H7 (cell line): ENCODE measurements around the gene GPR42. TPM values are rescaled to one million over a fixed set of nuclear protein-coding genes. Genes with fewer than 3 reads are reported as not detected.

Source experiments
- DNase-seq: peaks from one replicate; pipeline ENCODE4 v3.0.0; 2012
- H3K27me3 ChIP-seq: 2 replicates; pipeline ENCODE4 v1.6.0; 2011; ENCODE audit warnings: mild to moderate bottlenecking, low read length; ENCODE audit not compliant: control insufficient read depth, insufficient read depth
- H3K36me3 ChIP-seq: replicated peaks from 2 replicates; pipeline ENCODE4 v1.5.1; 2011; ENCODE audit warnings: low read length; ENCODE audit not compliant: control insufficient read depth, insufficient read depth
- H3K4me3 ChIP-seq: 2 replicates; pipeline ENCODE4 v1.5.1; 2011; ENCODE audit warnings: low read depth, mild to moderate bottlenecking, control low read depth, low read length, moderate library complexity; ENCODE audit not compliant: insufficient read depth
- total RNA-seq: library from RNA; depleted of rRNA; stranded (reverse); fragments of >200 nt; shearing (Covaris generic); gene quantifications from 2 replicates; pipeline ENCODE4 v1.2.3, GENCODE V29; 2014; rRNA removed

Gene GPR42
- total RNA-seq, 1 experiment from 2014 or later = not detected

DNA sequence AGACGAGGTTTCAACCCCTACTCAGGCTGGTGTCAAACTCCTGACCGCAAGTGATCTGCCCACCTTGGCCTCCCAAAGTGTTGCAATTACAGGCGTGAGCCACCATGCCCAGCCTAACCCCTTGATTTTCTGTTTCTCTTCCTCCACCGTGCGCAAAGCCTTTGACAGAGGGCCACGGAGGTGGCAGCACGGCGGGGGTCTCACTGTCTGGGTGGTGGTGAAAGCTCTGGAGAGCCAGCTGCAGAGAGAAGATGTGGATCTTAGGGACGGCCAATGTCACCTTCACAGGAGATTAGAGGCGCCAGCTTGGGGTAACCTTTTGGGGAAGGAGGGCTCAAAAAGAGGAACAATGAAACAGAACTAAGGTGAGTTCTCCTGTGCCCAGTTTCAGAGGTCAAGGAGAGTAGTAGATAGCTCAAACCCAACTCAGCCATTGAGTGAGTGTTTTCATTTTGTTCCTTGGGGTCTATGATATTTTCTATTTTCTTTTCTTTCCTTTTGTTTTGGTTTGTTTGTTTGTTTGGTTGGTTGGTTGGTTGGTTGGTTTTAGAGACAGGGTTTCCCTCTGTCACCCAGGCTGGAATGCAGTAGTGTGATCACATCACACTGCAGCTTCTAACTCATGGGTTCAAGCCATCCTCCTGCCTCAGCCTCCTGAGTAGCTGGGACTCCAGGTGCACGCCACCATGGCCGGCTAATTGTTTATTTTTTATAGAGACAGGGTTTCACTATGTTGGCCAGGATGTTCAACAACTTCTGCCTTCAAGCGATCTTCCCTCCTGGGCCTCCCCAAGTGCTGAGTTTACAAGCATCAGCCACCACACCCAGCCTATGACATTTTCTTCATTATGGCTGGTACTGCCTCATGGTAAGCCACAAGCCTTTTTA lies 37.7 kb downstream of the GPR42 start:
- Histone ChIP-seq H3K4me3 (no peak overlapping the region), H3K27me3 (no peaks in the 10 kb centered on the region), H3K36me3 (no peaks in the 10 kb centered on the region)
- DNase-seq = no peak

GRCh38 chr19:35409191-35409590 lies 38.3 kb downstream of the GPR42 start:
- Histone ChIP-seq H3K36me3 (no peaks in the 10 kb centered on the region), H3K27me3 (no peaks in the 10 kb centered on the region), H3K4me3 (no peak overlapping the region)
- no peak for DNase-seq

- H3K27me3 ChIP-seq = no peaks in the 10 kb centered on the region
- H3K36me3 ChIP-seq = no peaks in the 10 kb centered on the region
- no peak for DNase-seq
- H3K4me3 ChIP-seq = no peak overlapping the region
Measured at GRCh38 chr19:35410487-35410886, 39.6 kb downstream of the GPR42 start.

- no peak overlapping the region for H3K4me3 ChIP-seq
- DNase-seq = no peak
- no peaks in the 10 kb centered on the region; the same call in 1 of the 2 replicates for H3K27me3 ChIP-seq
- H3K36me3 ChIP-seq = no peaks in the 10 kb centered on the region
Measured at GRCh38 chr19:35414442-35414841, 43.6 kb downstream of the GPR42 start.

DNA sequence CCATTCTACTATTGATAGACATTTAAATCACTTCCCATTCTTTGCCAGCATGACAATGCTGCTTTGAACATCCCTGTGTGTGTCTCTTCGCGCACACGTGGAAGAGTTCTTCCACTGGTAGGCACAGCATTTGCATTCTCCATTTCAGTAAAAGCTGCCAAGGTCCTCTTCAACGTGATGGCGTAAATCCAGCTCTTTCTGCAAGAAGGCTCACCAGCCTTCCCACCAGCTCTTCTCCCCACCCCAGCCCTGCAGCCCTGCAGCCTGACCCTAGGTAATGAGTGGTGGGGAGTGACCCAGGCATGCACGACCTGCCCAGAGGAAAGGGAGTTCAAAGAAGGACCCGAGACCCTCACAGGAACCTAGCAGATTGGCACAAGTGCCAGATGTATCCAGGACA lies 45.5 kb downstream of the GPR42 start:
- no peak for DNase-seq
- no peaks in the 10 kb centered on the region for H3K36me3 ChIP-seq
- no peak overlapping the region for H3K4me3 ChIP-seq
- H3K27me3 ChIP-seq = no peaks in the 10 kb centered on the region; the same call in 1 of the 2 replicates

DNA sequence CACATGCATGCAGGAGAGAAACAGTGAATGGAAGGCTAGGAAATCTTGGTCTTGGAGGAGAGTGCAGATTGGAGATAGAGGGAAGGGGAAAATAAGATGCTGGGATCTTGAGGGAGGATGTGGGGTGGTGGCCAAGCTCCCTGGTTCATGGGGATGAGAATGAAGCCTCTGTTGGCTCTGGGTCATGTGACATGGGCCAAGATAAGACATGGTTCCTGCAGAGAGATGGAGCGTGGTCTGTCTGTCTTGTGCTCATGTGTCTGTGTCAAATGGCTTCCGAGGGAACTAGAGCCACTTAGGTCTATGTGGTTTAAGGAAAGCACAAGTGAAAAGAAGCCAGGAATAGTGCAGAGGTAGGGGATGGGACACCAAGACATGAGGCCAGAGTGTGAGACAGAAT lies 46.4 kb downstream of the GPR42 start:
- DNase-seq = no peak
- H3K36me3 ChIP-seq = no peaks in the 10 kb centered on the region
- no peaks in the 10 kb centered on the region; the same call in 1 of the 2 replicates for H3K27me3 ChIP-seq
- H3K4me3 ChIP-seq = no peak overlapping the region

DNA sequence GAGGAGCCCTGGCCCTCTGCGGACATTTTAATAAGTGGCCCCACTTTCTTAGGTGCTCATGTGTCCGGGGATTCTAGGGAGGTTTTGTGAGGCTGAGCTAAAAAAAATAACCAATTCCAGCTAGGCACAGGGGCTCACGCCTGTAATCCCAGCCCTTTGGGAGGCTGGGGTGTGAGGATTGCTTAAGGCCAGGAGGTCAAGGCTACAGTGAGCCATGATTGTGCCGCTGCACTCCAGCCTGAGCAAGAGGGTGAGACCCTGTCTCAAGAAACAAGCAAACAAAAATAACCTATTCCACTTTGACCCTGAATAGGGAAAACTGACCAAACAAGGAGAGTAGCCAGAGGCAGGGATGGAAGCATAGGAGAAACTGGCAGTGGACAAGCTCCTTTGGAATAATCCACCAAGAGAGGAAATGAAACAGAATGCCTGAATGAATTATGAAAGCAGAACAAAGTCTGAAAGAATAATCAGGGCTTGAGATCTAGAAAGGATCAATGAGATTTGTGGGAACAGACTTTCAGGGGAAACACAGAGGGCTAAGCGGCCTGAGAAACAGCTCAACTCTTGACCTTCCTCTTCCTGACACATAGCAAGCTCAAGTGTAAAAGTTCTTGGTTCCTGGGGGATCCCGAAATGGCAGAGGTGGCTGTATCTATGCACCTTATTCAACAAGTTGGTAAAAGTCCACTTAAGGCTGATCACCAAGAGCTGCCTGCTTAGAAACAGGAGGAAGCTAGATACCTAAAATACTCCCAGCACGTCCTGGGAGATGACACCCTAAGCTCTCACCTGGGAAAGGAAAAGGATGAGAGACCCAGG lies 47.1 kb downstream of the GPR42 start:
- Histone ChIP-seq H3K36me3 (no peaks in the 10 kb centered on the region), H3K27me3 (no peaks in the 10 kb centered on the region; the same call in 1 of the 2 replicates), H3K4me3 (no peak overlapping the region)
- DNase-seq = no peak

- Histone ChIP-seq H3K36me3 (no peaks in the 10 kb centered on the region), H3K27me3 (no peaks in the 10 kb centered on the region; the same call in 1 of the 2 replicates), H3K4me3 (no peak overlapping the region)
- no peak for DNase-seq
Measured at GRCh38 chr19:35419046-35419445, 48.2 kb downstream of the GPR42 start.

GRCh38 chr19:35419805-35420204 lies 48.9 kb downstream of the GPR42 start:
- no peak for DNase-seq
- Histone ChIP-seq H3K4me3 (no peak overlapping the region), H3K36me3 (no peaks in the 10 kb centered on the region), H3K27me3 (no peaks in the 10 kb centered on the region; the same call in 1 of the 2 replicates)

- Histone ChIP-seq H3K36me3 (no peaks in the 10 kb centered on the region), H3K27me3 (no peaks in the 10 kb centered on the region; the same call in 1 of the 2 replicates)
- no peak for DNase-seq
Measured at GRCh38 chr19:35421362-35421761, 50.5 kb downstream of the GPR42 start.

More at GRCh38 chr19:35421362-35421761, 50.5 kb downstream of the GPR42 start:
- no peak overlapping the region for H3K4me3 ChIP-seq

Other genes starting within 250 kb of the GPR42 start
- gene LGI4, start 236.0 kb upstream of the GPR42 start, total RNA-seq = 2.9 and 10.4 TPM in 2 replicates
- gene FXYD1, start 232.2 kb upstream of the GPR42 start, total RNA-seq = 5.0 and 6.1 TPM in 2 replicates
- gene FXYD7, start 227.8 kb upstream of the GPR42 start, total RNA-seq = 1.3 and 1.8 TPM in 2 replicates
- gene FXYD5, start 216.3 kb upstream of the GPR42 start, total RNA-seq = 101 and 115 TPM in 2 replicates
- not detected in 2 replicates for gene FAM187B, start 142.3 kb upstream of the GPR42 start, total RNA-seq
- 128 and 134 TPM in 2 replicates for gene LSR, start 122.1 kb upstream of the GPR42 start, total RNA-seq
- 79.3 and 91.7 TPM in 2 replicates for gene USF2, start 102.1 kb upstream of the GPR42 start, total RNA-seq
- not detected in 2 replicates for gene HAMP, start 88.5 kb upstream of the GPR42 start, total RNA-seq
- gene MAG, start 78.9 kb upstream of the GPR42 start, total RNA-seq = 0.10 TPM in 1 of 2 replicates, not detected in the other
- gene CD22, start 41.9 kb upstream of the GPR42 start, total RNA-seq = 0.44 TPM in 1 of 2 replicates, not detected in the other
- not detected in 2 replicates for gene FFAR1, start 23.2 kb upstream of the GPR42 start, total RNA-seq
- not detected in 2 replicates for gene FFAR3, start 12.6 kb upstream of the GPR42 start, total RNA-seq
- gene FFAR2, start 77.2 kb downstream of the GPR42 start, total RNA-seq = not detected in 2 replicates
- 0.44 and 0.52 TPM in 2 replicates for gene KRTDAP, start 119.4 kb downstream of the GPR42 start, total RNA-seq
- gene DMKN, start 142.6 kb downstream of the GPR42 start, total RNA-seq = 179 and 182 TPM in 2 replicates
- not detected in 2 replicates for gene SBSN, start 157.2 kb downstream of the GPR42 start, total RNA-seq
- 0.07 TPM in 1 of 2 replicates, not detected in the other for gene GAPDHS, start 162.4 kb downstream of the GPR42 start, total RNA-seq
- 208 and 225 TPM in 2 replicates for gene TMEM147, start 174.6 kb downstream of the GPR42 start, total RNA-seq
- gene ATP4A, start 192.6 kb downstream of the GPR42 start, total RNA-seq = 0.21 TPM in 1 of 2 replicates, not detected in the other
- not detected in 2 replicates for gene PMIS2, start 215.1 kb downstream of the GPR42 start, total RNA-seq
- 25.6 and 27.4 TPM in 2 replicates for gene HAUS5, start 241.7 kb downstream of the GPR42 start, total RNA-seq